EL (cell line): Measurements from ENCODE around the gene DUSP1.
"Not testable (repeated sequence)": the region's sequence is repeated elsewhere in the genome, so short reads cannot be mapped to it uniquely, and the experiment has no call there.

ENCODE experiments used
- DNase-seq: peaks from one replicate; pipeline ENCODE4 v3.0.0-alpha.2; 2016

DUSP1 gene

DNA sequence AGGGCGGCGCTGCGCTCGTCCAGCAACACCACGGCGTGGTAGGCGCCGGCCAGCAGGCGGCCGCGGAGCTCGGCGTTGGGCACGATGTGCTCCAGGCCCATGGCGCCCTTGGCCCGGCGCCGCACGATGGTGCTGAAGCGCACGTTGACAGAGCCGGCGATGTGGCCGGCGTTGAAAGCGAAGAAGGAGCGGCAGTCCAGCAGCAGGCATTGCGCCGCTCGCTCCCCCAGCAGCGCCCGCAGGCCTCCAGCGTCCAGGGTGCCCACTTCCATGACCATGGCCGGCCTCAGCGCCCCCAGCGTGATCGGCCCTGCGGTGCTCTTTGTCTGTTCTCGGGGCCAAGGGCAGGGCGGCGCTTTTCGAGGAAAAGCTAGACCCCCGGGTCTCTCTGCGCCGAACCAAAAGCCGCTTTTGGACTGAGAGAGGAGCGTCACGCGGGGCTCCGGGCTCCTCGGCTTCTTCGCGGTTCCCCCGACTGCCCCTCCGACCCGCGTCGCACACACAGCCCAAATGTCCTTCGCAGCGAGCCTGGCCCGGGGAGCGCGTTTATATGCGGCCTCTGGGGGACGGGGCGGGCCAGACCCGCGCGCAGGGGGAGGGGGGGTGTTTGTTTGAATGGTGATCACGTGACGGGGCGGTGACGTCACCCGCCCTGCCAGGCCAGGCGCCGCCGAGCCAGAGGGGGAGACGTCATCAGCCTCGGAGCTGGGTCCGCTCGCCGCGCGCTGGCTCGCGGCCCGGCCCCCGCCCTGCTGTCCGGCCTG, at the start of gene DUSP1:
DUSP1 (minus strand) TSS at position 521 of the 764 bp plus-strand sequence; CDS start at position 278, 243 bp downstream.
- DNase-seq, result peak; percentile 99

DNA sequence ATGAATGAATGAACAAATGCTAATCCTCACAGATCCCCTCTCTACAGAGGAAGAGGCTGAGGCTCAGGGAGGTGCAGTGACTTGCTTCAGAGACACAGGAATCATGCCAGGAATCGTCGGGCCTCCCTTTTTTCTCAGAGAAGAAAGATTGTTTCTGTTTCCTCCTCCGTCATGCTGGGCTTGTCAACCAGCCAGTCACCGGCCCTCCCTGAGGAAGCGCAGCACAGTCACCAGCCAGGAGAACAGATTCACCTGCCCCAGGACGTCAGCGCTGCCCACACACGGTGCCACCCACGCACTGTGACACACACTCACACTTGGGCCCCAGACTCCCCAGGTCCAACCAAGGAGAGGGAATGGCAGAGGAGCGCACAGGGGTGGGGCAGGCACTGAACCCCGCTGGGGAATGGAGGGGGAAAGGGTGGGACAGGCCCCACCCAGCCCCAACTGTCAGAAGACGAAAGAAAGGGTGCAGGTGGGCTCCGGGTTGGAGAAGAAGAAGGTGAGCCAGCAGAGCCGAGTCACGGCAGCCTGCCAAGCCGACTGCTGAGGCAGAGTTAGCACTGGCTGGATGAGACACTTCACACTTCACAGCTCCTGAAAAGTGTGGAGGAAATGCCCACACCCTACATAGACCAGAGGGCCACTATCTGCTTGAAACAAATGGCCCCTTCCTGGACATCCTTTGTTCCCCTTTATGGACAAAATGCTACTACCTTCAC, 49.2 kb upstream of the DUSP1 start:
- no peak for DNase-seq

- no peak for DNase-seq
Measured at GRCh38 chr5:172819569-172819968, 48.6 kb upstream of the DUSP1 start.

GRCh38 chr5:172818081-172818480, 47.1 kb upstream of the DUSP1 start:
- no peak for DNase-seq

- DNase-seq, result no peak
Measured at GRCh38 chr5:172817664-172818063, 46.7 kb upstream of the DUSP1 start.

DNA sequence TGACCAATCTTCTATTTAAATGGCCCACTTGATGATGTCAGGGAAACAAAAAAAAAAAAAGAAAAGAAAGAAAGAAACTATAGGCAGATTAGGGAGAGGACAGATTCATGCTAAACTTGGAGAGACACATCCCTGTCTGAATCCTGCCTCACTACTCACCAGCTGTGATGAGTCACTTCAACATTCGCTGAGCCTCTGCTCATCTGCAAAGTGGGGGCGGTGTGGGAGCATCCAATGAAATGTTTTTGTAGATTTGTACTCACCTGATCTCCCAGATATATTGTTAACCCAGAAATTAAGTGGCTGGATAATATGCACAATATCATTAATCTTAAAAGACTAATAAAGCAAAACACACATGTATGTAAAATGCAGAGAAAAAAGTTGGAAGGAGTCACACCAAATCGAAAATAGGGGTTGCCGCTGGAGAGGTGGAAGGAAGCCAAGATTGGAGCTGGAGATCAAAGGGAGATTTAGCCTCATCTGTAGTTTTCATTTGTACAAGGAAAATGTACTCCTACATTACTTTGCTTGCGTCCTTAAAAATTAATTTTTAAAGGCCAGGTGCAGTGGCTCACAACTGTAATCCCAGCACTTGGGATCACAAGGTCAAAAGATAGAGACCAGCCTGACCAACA, 46.0 kb upstream of the DUSP1 start:
- DNase-seq, result peak; percentile 80

GRCh38 chr5:172815631-172816030, 44.6 kb upstream of the DUSP1 start:
- no peak for DNase-seq

GRCh38 chr5:172810996-172811395, 40.0 kb upstream of the DUSP1 start:
- DNase-seq, result not testable (repeated sequence)

DNA sequence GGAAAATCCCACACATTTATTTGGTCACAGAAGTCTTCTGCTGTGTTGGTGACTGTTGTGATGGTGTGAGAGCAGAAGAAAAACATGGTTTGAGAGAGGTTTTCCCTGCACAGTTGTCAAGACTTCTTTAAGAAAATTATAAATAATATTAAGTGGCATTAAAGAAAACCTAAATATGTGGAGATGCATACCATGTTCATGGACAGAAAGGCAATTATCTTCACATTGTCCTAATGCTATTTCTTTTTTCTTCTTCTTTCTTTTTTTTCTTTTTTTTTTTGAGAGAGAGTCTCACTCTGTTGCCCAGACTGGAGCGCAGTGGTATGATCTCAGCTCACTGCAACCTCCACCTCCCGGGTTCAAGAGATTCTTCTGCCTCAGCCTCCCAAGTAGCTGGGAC, 38.8 kb upstream of the DUSP1 start:
- DNase-seq, result no peak

- DNase-seq, result no peak
Measured at GRCh38 chr5:172807766-172808311, 36.8 kb upstream of the DUSP1 start.

GRCh38 chr5:172806897-172807672, 36.1 kb upstream of the DUSP1 start:
- peak; percentile 91 for DNase-seq

DNA sequence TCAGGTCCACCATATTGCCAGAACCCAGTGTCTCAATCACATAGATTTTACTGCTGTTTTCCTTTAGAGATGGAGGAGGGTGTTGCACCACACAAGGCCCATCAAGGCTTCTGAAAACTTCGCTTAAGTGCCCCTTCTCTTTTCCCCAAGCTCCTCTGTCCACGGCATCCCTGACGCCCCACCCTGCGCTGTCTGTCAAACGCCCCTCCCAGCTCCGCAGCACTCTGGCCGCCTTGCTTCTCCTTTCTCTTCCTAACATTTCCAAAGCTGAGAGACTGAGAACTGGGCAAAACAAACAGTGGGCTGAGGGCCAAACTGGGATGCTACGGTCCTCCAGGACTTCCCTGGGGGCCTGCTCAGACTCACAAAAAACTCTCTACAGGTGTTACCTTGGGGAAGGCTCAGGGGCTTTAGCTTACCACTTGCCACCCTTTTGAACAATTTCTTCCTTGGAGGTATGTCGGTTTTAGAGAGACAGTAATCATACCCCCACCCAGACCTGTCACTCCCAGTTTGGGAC, 34.8 kb upstream of the DUSP1 start:
- DNase-seq, result no peak

GRCh38 chr5:172805018-172805683, 34.2 kb upstream of the DUSP1 start:
- DNase-seq, result no peak

DNA sequence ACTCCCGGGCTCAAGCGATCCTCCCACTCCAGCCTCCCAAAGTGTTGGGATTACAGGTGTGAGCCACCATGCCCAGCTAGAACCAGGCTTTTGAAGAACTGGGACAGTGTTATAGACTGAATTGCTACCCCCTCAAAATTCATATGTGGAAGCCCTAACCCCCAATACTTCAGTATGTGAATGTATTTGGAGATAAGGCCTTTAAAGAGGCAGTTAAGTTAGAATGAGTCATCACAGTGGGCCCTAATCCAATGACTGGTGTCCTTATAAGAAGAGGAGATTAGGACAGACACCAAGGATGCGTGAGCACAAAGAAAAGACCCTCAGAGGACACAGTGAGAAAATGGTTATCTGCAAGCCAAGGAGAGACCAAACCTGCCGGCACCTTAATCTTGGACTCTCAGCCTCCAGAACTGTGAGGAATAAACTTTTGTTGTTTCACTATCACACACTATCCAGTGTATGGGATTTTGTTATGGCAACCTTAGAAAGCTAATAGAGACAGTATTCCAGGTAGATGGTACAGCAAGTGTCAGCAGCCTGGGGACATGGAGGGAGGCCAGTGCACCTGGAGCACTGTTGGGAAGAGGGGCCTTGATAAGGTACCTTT, 31.7 kb upstream of the DUSP1 start:
- peak; percentile 77 for DNase-seq

GRCh38 chr5:172802112-172802511, 31.1 kb upstream of the DUSP1 start:
- no peak for DNase-seq

- DNase-seq, result peak; percentile 99
Measured at GRCh38 chr5:172801179-172801671, 30.2 kb upstream of the DUSP1 start.

- DNase-seq, result peak; percentile 98
Measured at GRCh38 chr5:172800088-172800551, 29.1 kb upstream of the DUSP1 start.

GRCh38 chr5:172799416-172799815, 28.4 kb upstream of the DUSP1 start:
- DNase-seq, result no peak

- DNase-seq, result peak; percentile 94
Measured at GRCh38 chr5:172798422-172799215, 27.6 kb upstream of the DUSP1 start.

GRCh38 chr5:172797771-172798191, 26.8 kb upstream of the DUSP1 start:
- no peak for DNase-seq
